ENCODE measurements around the gene EDC4.
"Not testable (repeated sequence)": the region's sequence is repeated elsewhere in the genome, so short reads cannot be mapped to it uniquely, and the experiment has no call there.

Gene EDC4, protein sequence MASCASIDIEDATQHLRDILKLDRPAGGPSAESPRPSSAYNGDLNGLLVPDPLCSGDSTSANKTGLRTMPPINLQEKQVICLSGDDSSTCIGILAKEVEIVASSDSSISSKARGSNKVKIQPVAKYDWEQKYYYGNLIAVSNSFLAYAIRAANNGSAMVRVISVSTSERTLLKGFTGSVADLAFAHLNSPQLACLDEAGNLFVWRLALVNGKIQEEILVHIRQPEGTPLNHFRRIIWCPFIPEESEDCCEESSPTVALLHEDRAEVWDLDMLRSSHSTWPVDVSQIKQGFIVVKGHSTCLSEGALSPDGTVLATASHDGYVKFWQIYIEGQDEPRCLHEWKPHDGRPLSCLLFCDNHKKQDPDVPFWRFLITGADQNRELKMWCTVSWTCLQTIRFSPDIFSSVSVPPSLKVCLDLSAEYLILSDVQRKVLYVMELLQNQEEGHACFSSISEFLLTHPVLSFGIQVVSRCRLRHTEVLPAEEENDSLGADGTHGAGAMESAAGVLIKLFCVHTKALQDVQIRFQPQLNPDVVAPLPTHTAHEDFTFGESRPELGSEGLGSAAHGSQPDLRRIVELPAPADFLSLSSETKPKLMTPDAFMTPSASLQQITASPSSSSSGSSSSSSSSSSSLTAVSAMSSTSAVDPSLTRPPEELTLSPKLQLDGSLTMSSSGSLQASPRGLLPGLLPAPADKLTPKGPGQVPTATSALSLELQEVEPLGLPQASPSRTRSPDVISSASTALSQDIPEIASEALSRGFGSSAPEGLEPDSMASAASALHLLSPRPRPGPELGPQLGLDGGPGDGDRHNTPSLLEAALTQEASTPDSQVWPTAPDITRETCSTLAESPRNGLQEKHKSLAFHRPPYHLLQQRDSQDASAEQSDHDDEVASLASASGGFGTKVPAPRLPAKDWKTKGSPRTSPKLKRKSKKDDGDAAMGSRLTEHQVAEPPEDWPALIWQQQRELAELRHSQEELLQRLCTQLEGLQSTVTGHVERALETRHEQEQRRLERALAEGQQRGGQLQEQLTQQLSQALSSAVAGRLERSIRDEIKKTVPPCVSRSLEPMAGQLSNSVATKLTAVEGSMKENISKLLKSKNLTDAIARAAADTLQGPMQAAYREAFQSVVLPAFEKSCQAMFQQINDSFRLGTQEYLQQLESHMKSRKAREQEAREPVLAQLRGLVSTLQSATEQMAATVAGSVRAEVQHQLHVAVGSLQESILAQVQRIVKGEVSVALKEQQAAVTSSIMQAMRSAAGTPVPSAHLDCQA (N-terminal part only)

DNA sequence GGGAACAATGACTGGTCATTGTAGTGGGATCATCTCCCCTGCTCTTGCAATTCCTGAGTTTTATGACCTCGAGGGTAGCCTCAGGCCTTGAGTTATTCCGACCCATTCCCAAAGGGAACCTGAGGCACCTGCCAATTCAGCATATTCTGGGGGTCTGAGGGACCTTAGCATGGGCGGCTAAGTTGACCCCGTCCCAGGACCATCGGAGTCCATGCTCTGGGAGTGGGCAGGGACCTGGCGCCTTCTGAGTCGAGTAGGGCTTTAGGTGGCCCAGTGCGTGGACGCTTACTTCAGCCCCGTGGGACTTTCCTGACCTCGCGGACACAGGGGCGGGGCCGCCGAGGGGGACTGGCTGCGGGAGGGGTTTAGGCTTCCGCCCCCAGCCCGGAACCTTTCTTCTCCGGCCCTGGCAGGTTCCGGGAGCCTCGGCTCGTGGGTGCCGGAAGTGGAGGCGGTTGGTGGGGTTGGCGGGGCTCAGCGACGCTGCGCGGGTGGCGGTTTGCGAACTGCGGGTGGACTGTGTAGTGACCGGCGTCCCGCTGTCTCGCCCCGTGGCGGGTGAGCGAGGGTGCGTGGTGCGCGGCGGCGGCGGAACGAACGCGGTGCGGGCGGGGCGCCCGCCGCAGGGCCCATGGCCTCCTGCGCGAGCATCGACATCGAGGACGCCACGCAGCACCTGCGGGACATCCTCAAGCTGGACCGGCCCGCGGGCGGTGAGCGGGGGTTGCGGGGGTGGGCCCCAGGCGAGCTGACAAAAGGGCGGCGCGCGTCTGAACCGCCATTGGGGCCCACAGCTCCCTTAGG is at the start of gene EDC4:
EDC4 (plus strand) TSS at position 422 of the 804 bp plus-strand sequence; CDS start at position 632, 210 bp downstream.
- peak within 1 kb of the TSS; percentile 87 for H3K27ac Mint-ChIP-seq
- H3K9me3 Mint-ChIP-seq = no peaks in the 10 kb centered on the region
- H3K36me3 Mint-ChIP-seq (ENCODE audit: low read depth) = peaks cover 16% of the 10 kb centered on the region
- ATAC-seq (peak; percentile 91), DNase-seq (peak; percentile 92)
- H3K27me3 Mint-ChIP-seq = no peaks in the 10 kb centered on the region
- peak within 1 kb of the TSS; percentile 83 for H3K4me3 Mint-ChIP-seq
- H3K4me1 Mint-ChIP-seq = peaks cover 25% of the 10 kb centered on the region

DNA sequence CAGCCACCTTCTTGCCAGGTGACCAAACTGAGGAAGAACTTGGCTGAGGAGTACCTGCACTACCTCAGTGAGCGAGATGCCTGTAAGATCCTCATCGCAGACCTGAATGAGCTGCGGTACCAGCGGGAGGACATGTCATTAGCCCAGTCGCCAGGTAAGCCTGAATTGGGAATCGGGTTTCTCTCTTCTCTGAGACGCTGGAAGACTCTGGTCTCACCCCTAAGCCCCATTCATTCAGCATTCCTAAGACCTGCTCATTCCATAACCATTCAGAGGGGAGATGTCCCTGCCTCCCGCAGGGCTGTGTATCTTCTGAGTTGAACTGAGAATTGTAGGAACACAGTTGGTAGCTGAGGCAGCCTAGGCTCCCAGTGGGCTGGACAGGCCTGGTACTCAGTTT is 47.7 kb upstream of the EDC4 start:
- no peaks in the 10 kb centered on the region for H3K27me3 Mint-ChIP-seq
- no peak overlapping the region for H3K27ac Mint-ChIP-seq
- ATAC-seq (no peak), DNase-seq (no peak)
- H3K36me3 Mint-ChIP-seq (ENCODE audit: low read depth) = peaks cover 1% of the 10 kb centered on the region
- H3K4me3 Mint-ChIP-seq = no peak overlapping the region
- H3K4me1 Mint-ChIP-seq = no peaks in the 10 kb centered on the region
- no peaks in the 10 kb centered on the region for H3K9me3 Mint-ChIP-seq

DNA sequence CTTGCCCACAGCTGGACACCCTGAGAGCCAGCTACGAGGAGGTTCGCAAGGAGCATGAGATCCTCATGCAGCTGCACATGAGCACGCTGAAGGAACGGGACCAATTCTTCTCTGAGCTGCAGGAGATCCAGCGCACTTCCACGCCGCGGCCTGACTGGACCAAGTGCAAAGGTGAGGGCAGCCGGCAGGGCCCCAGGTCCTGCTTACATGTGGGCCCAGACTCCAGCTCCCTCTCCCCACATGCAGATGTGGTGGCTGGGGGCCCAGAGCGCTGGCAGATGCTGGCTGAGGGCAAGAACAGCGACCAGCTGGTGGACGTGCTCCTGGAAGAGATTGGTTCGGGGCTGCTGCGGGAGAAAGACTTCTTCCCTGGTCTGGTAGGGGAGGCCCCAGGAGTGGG is 46.9 kb upstream of the EDC4 start:
- H3K27ac Mint-ChIP-seq = no peak overlapping the region
- no peaks in the 10 kb centered on the region for H3K9me3 Mint-ChIP-seq
- ATAC-seq = no peak
- H3K4me1 Mint-ChIP-seq = no peaks in the 10 kb centered on the region
- no peak for DNase-seq
- H3K27me3 Mint-ChIP-seq = no peaks in the 10 kb centered on the region
- H3K4me3 Mint-ChIP-seq = no peak overlapping the region
- H3K36me3 Mint-ChIP-seq (ENCODE audit: low read depth) = peaks cover 1% of the 10 kb centered on the region

DNA sequence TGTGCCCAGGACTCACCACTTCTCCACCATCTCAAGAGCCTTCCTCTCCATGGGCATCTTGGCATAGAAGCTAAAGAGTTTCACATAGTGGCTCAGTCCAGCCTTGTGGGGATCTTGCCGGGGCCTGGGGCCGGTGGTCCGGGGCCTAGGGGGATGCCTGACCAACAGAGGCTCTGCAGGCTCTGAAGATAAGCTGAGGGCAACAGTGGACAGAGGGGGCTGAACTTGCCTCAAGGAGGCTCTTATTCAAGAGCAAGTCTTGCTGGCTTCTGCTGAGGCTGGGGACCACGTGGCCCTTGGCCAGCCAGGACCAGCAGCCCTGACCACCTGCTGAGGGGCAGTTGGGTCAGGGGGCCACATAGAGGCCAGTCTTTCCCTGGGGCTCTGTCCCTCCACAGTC is 44.2 kb upstream of the EDC4 start:
- ATAC-seq (no peak), DNase-seq (no peak)
- H3K27ac Mint-ChIP-seq = no peak overlapping the region
- H3K4me1 Mint-ChIP-seq = peaks cover 9% of the 10 kb centered on the region
- H3K27me3 Mint-ChIP-seq = no peaks in the 10 kb centered on the region
- peaks cover 1% of the 10 kb centered on the region for H3K36me3 Mint-ChIP-seq (ENCODE audit: low read depth)
- H3K9me3 Mint-ChIP-seq = no peaks in the 10 kb centered on the region
- no peak overlapping the region for H3K4me3 Mint-ChIP-seq

GRCh38 chr16:67833030-67833414 is 39.8 kb upstream of the EDC4 start:
- Mint-ChIP-seq H3K4me1 (peaks cover 14% of the 10 kb centered on the region), H3K27me3 (no peaks in the 10 kb centered on the region), H3K9me3 (no peaks in the 10 kb centered on the region), H3K4me3 (peak overlapping the region; percentile 87), H3K27ac (peak overlapping the region; percentile 55), H3K36me3 (ENCODE audit: low read depth) (peaks cover 1% of the 10 kb centered on the region)
- ATAC-seq (no peak), DNase-seq (no peak)

GRCh38 chr16:67833415-67834241 is 39.2 kb upstream of the EDC4 start:
- Mint-ChIP-seq H3K4me3 (peak overlapping the region; percentile 87), H3K4me1 (peaks cover 14% of the 10 kb centered on the region), H3K27me3 (no peaks in the 10 kb centered on the region), H3K36me3 (ENCODE audit: low read depth) (peaks cover under 1% of the 10 kb centered on the region), H3K27ac (peak overlapping the region; percentile 62), H3K9me3 (no peaks in the 10 kb centered on the region)
- ATAC-seq (peak; percentile 100), DNase-seq (peak; percentile 95)

GRCh38 chr16:67834242-67834614 is 38.6 kb upstream of the EDC4 start:
- Mint-ChIP-seq H3K9me3 (no peaks in the 10 kb centered on the region), H3K27ac (peak overlapping the region; percentile 62), H3K4me1 (peaks cover 14% of the 10 kb centered on the region), H3K27me3 (no peaks in the 10 kb centered on the region), H3K36me3 (ENCODE audit: low read depth) (no peaks in the 10 kb centered on the region), H3K4me3 (peak overlapping the region; percentile 87)
- ATAC-seq = no peak
- DNase-seq = no peak

DNA sequence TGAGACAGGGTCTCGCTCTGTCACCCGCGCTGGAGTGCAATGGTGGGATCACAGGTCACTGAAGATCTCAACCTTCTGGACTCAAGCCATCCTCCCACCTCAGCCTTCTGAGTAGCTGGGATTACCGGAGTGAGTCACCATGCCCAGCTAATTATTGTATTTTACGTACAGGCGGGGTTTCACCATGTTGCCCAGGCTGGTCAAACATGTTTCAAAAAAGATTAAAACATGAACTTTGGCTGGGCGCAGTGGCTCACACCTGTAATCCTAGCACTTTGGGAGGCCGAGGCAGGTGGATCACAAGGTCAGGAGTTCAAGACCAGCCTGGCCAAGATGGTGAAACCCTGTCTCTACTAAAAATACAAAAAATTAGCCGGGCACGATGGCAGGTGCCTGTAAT is 35.7 kb upstream of the EDC4 start:
- ATAC-seq; DNase-seq; H3K9me3 Mint-ChIP-seq; H3K36me3 Mint-ChIP-seq (ENCODE audit: low read depth); H3K4me3 Mint-ChIP-seq; H3K27me3 Mint-ChIP-seq; H3K27ac Mint-ChIP-seq: not testable (repeated sequence)
- H3K4me1 Mint-ChIP-seq = peaks cover 20% of the 10 kb centered on the region

GRCh38 chr16:67837811-67838210 is 35.0 kb upstream of the EDC4 start:
- H3K36me3 Mint-ChIP-seq (ENCODE audit: low read depth) = no peaks in the 10 kb centered on the region
- ATAC-seq (no peak), DNase-seq (no peak)
- no peak overlapping the region for H3K4me3 Mint-ChIP-seq
- H3K27me3 Mint-ChIP-seq = no peaks in the 10 kb centered on the region
- no peak overlapping the region for H3K27ac Mint-ChIP-seq
- no peaks in the 10 kb centered on the region for H3K9me3 Mint-ChIP-seq
- H3K4me1 Mint-ChIP-seq = peaks cover 15% of the 10 kb centered on the region

GRCh38 chr16:67841198-67841815 is 31.5 kb upstream of the EDC4 start:
- Mint-ChIP-seq H3K27me3 (no peaks in the 10 kb centered on the region), H3K4me1 (peaks cover 41% of the 10 kb centered on the region), H3K4me3 (peak overlapping the region; percentile 87), H3K36me3 (ENCODE audit: low read depth) (peaks cover 8% of the 10 kb centered on the region), H3K27ac (peak overlapping the region; percentile 97), H3K9me3 (no peaks in the 10 kb centered on the region)
- ATAC-seq (no peak), DNase-seq (no peak)

- Mint-ChIP-seq H3K27ac (peak within 1 kb of the TSS; percentile 97), H3K4me3 (peak within 1 kb of the TSS; percentile 92), H3K36me3 (ENCODE audit: low read depth) (peaks cover 8% of the 10 kb centered on the region), H3K27me3 (no peaks in the 10 kb centered on the region), H3K9me3 (no peaks in the 10 kb centered on the region), H3K4me1 (peaks cover 41% of the 10 kb centered on the region)
- DNase-seq (peak; percentile 94), ATAC-seq (peak; percentile 55)
These were observed 30.9 kb upstream of the EDC4 start, which contains the start of gene THAP11 for GRCh38 chr16:67841816-67842508. Gene THAP11 (plus strand): TSS chr16:67842320. CDS start chr16:67842555, 235 bp downstream.
